RWPE2 (cell line): Measurements from ENCODE around the gene RNF151.
"Not testable (repeated sequence)": the region's sequence is repeated elsewhere in the genome, so short reads cannot be mapped to it uniquely, and the experiment has no call there.

Source experiments
- ATAC-seq: fragments of 200-7000 bp; cut with Tn5 transposase; 3 replicates; pipeline ENCODE4 v1.9.1; 2021; ENCODE audit warnings: low read depth
- DNase-seq: peaks from one replicate; pipeline ENCODE4 v3.0.0-alpha.2; 2020; ENCODE audit warnings: low spot score
- H3K27ac ChIP-seq: fragments of 450-650 bp; 2 replicates; pipeline ENCODE4 v1.5.1; 2017; ENCODE audit warnings: mild to moderate bottlenecking; ENCODE audit not compliant: poor library complexity, severe bottlenecking
- H3K27me3 ChIP-seq: fragments of 250-450 bp; sonication (Bioruptor Pico); 2 replicates; pipeline ENCODE4 v1.5.1; 2021; ENCODE audit warnings: mild to moderate bottlenecking, moderate library complexity; ENCODE audit not compliant: insufficient read depth, poor library complexity, severe bottlenecking
- H3K36me3 ChIP-seq: fragments of 250-450 bp; sonication (Bioruptor Pico); 2 replicates; pipeline ENCODE4 v1.5.1; 2020; ENCODE audit warnings: low read depth, mild to moderate bottlenecking, moderate library complexity
- H3K4me1 ChIP-seq: fragments of 250-450 bp; sonication (Bioruptor Pico); 2 replicates; pipeline ENCODE4 v1.5.1; 2021; ENCODE audit warnings: mild to moderate bottlenecking, moderate library complexity; ENCODE audit not compliant: insufficient read depth, poor library complexity, severe bottlenecking
- H3K4me3 ChIP-seq: fragments of 250-450 bp; sonication (Bioruptor Pico); 2 replicates; pipeline ENCODE4 v1.5.1; 2021; ENCODE audit warnings: mild to moderate bottlenecking, moderate library complexity; ENCODE audit not compliant: severe bottlenecking
- H3K9me3 ChIP-seq: fragments of 250-450 bp; sonication (Bioruptor Pico); 2 replicates; pipeline ENCODE4 v1.5.1; 2021; ENCODE audit warnings: mild to moderate bottlenecking, moderate library complexity; ENCODE audit not compliant: severe bottlenecking
- CTCF ChIP-seq: fragments of 450-650 bp; IDR thresholded peaks from one replicate; pipeline ENCODE4 v1.5.1; 2017; ENCODE audit warnings: mild to moderate bottlenecking, moderate library complexity; ENCODE audit not compliant: poor library complexity, severe bottlenecking

RNF151 gene

GRCh38 chr16:1947369-1947670 is 19.3 kb upstream of the RNF151 start:
- H3K4me1 ChIP-seq: peaks cover 13% of the 10 kb centered on the region

GRCh38 chr16:1949507-1949906 is 17.1 kb upstream of the RNF151 start:
- Histone ChIP-seq H3K27ac (no peak overlapping the region), H3K4me1 (peaks cover 8% of the 10 kb centered on the region), H3K36me3 (no peaks in the 10 kb centered on the region), H3K27me3 (no peaks in the 10 kb centered on the region), H3K9me3 (no peaks in the 10 kb centered on the region), H3K4me3 (no peak overlapping the region)
- TF ChIP-seq CTCF: no peak
- no peak for DNase-seq
- ATAC-seq: no peak

More at GRCh38 chr16:1947369-1947670, 19.3 kb upstream of the RNF151 start:
- peak; percentile 56 for DNase-seq
- TF ChIP-seq CTCF: no peak
- Histone ChIP-seq H3K4me3 (no peak overlapping the region), H3K9me3 (no peaks in the 10 kb centered on the region), H3K27me3 (no peaks in the 10 kb centered on the region), H3K36me3 (no peaks in the 10 kb centered on the region), H3K27ac (no peak overlapping the region)
- no peak for ATAC-seq

GRCh38 chr16:1950047-1950446 is 16.6 kb upstream of the RNF151 start:
- Histone ChIP-seq H3K27ac (no peak overlapping the region), H3K4me3 (no peak overlapping the region), H3K9me3 (no peaks in the 10 kb centered on the region), H3K36me3 (no peaks in the 10 kb centered on the region), H3K4me1 (peaks cover 8% of the 10 kb centered on the region), H3K27me3 (no peaks in the 10 kb centered on the region)
- TF ChIP-seq CTCF: no peak
- DNase-seq (peak; percentile 74), ATAC-seq (peak; percentile 80)

GRCh38 chr16:1950559-1950958 is 16.1 kb upstream of the RNF151 start:
- no peaks in the 10 kb centered on the region for H3K36me3 ChIP-seq
- no peak for TF ChIP-seq CTCF
- DNase-seq (no peak), ATAC-seq (no peak)
- H3K27ac ChIP-seq: no peak overlapping the region
- H3K27me3 ChIP-seq: no peaks in the 10 kb centered on the region
- H3K4me1 ChIP-seq: peaks cover 8% of the 10 kb centered on the region
- H3K9me3 ChIP-seq: no peaks in the 10 kb centered on the region
- no peak overlapping the region for H3K4me3 ChIP-seq

DNA sequence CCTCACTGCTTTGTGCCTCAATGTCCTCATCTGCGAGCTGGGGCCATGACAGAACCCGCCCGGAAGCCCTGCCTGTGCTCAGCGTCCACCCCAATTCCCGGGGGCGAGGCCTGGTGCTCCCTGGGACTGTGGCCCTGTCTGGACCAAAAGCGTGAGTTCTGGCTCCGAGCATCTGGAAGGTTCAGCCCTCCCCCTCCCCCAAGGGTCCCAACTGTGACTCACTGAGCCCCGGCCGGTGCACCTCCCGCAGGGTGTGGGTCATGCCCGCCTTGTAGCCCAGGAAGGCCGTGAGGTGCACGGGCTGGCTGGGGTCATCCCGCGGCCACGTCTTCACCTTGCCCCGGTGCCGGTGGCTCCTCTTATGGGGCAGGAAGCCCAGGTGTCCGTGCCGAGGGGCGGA is 12.9 kb upstream of the RNF151 start:
- no peaks in the 10 kb centered on the region for H3K9me3 ChIP-seq
- TF ChIP-seq CTCF: no peak
- no peaks in the 10 kb centered on the region for H3K36me3 ChIP-seq
- DNase-seq: peak; percentile 60
- ATAC-seq: no peak
- H3K4me1 ChIP-seq: peaks cover 8% of the 10 kb centered on the region
- H3K4me3 ChIP-seq: no peak overlapping the region
- no peak overlapping the region for H3K27ac ChIP-seq
- H3K27me3 ChIP-seq: no peaks in the 10 kb centered on the region

- H3K27me3 ChIP-seq, H3K4me3 ChIP-seq, H3K4me1 ChIP-seq, H3K9me3 ChIP-seq, H3K27ac ChIP-seq, ATAC-seq: not testable (repeated sequence)
- DNase-seq: peak; percentile 49
- peaks cover 15% of the 10 kb centered on the region for H3K36me3 ChIP-seq
Measured at GRCh38 chr16:1957434-1958142, 9.1 kb upstream of the RNF151 start.

- not testable (repeated sequence) for H3K4me3 ChIP-seq, H3K9me3 ChIP-seq, H3K27me3 ChIP-seq, H3K27ac ChIP-seq, ATAC-seq
- Histone ChIP-seq H3K36me3 (peaks cover 20% of the 10 kb centered on the region), H3K4me1 (peaks cover 14% of the 10 kb centered on the region)
- DNase-seq: peak; percentile 33
Measured at GRCh38 chr16:1958143-1958491, 8.5 kb upstream of the RNF151 start.
